NCI-H1105 treated with DMSO at 0.1 percent for 48 hours (cell line): Measurements from ENCODE around the gene CBX6.
"Not testable (repeated sequence)": the region's sequence is repeated elsewhere in the genome, so short reads cannot be mapped to it uniquely, and the experiment has no call there.

Experiments used
- DNase-seq: peaks from one replicate; lab custom pipeline; 2025; lab: John Stamatoyannopoulos, UW

CBX6 gene

GRCh38 chr22:38861170-38861876, 10.7 kb downstream of the CBX6 start:
- no peak for DNase-seq

GRCh38 chr22:38860283-38861169, 11.5 kb downstream of the CBX6 start:
- no peak for DNase-seq

GRCh38 chr22:38859581-38860282, 12.3 kb downstream of the CBX6 start:
- DNase-seq, result no peak

GRCh38 chr22:38858492-38858891, 13.5 kb downstream of the CBX6 start:
- no peak for DNase-seq

GRCh38 chr22:38854476-38854875, 17.5 kb downstream of the CBX6 start:
- not testable (repeated sequence) for DNase-seq

- DNase-seq, result not testable (repeated sequence)
These were observed 18.1 kb downstream of the CBX6 start for GRCh38 chr22:38853883-38854282.

- no peak for DNase-seq
These were observed 18.8 kb downstream of the CBX6 start for GRCh38 chr22:38853196-38853651.

GRCh38 chr22:38852522-38852921, 19.5 kb downstream of the CBX6 start:
- no peak for DNase-seq

- DNase-seq, result no peak
These were observed 20.8 kb downstream of the CBX6 start for GRCh38 chr22:38850941-38851849.

- no peak for DNase-seq
These were observed 21.6 kb downstream of the CBX6 start for GRCh38 chr22:38850399-38850798.

- no peak for DNase-seq
These were observed 22.2 kb downstream of the CBX6 start for GRCh38 chr22:38849811-38850210.

- DNase-seq, result no peak
These were observed 25.6 kb downstream of the CBX6 start for GRCh38 chr22:38846412-38846811.

- no peak for DNase-seq
These were observed 26.8 kb downstream of the CBX6 start for GRCh38 chr22:38845004-38845740.

- no peak for DNase-seq
These were observed 27.6 kb downstream of the CBX6 start for GRCh38 chr22:38844315-38845003.

GRCh38 chr22:38843657-38844314, 28.2 kb downstream of the CBX6 start, which contains the start of gene NPTXR:
NPTXR (minus strand) TSS chr22:38844028.
- DNase-seq, result peak; percentile 42

- peak; percentile 52 for DNase-seq
These were observed 28.8 kb downstream of the CBX6 start for GRCh38 chr22:38843201-38843656.

- no peak for DNase-seq
These were observed 29.4 kb downstream of the CBX6 start for GRCh38 chr22:38842512-38843200.

GRCh38 chr22:38841635-38842034, 30.4 kb downstream of the CBX6 start:
- DNase-seq, result no peak

GRCh38 chr22:38841211-38841610, 30.8 kb downstream of the CBX6 start:
- DNase-seq, result peak; percentile 82
